ENCODE data around the gene RB1. TPM values are rescaled to one million over a fixed set of nuclear protein-coding genes. Genes with fewer than 3 reads are reported as not detected.

The RB1 gene
- total RNA-seq, 2 donors from 2014 or later = 18.7 to 20.1 TPM

DNA sequence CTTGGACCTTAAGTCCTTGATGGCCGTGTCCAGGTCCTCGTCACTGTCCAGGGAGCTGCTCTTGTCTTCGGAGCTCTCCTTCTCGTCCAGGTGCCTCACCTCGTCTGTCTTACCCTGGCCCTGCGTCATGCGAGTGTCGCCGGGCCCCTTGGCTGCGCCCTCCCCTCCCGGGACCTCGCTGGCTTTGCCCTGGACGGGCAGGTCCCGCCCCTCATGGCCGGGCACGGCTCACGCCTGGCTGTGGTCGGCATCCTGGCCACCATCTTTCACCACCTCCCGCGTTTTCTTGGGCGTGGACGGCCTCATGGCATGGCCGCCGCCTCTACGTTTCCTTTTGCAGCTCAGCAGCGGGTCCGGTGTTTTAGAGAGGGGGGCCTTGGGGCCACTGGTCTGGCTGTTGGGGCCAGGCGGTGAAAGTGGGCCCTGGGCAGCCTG is 14.8 kb downstream of the RB1 start:
- TF ChIP-seq CTCF (conservative IDR thresholded peaks at IDR 0.05) = no peak
- no peak for DNase-seq

GRCh38 chr13:48318821-48319511 is 15.4 kb downstream of the RB1 start:
- no peak for DNase-seq

More for the DNA sequence above, 14.8 kb downstream of the RB1 start:
- Histone ChIP-seq H3K9ac (ENCODE audit: extremely low read depth, low read length, poor library complexity, severe bottlenecking) (no peak overlapping the region), H3K4me1 (ENCODE audit: control insufficient read depth, insufficient read depth, low read length) (no peaks in the 10 kb centered on the region), H3K36me3 (ENCODE audit: control insufficient read depth, insufficient read depth, low read length) (no peaks in the 10 kb centered on the region), H3K27ac (ENCODE audit: low read depth, low read length) (no peak overlapping the region), H3K27me3 (ENCODE audit: control insufficient read depth, insufficient read depth, low read length, poor library complexity, severe bottlenecking) (no peaks in the 10 kb centered on the region), H3K4me3 (ENCODE audit: low read length) (no peak overlapping the region), H3K9me3 (ENCODE audit: control insufficient read depth, low read length) (peaks cover 8% of the 10 kb centered on the region)
- Mint-ChIP-seq H3K27me3 (ENCODE audit: insufficient read depth) (no peaks in the 10 kb centered on the region), H3K4me1 (no peaks in the 10 kb centered on the region), H3K4me3 (no peak overlapping the region), H3K9me3 (peaks cover 32% of the 10 kb centered on the region), H3K36me3 (ENCODE audit: low read depth) (peaks cover 42% of the 10 kb centered on the region), H3K27ac (no peak overlapping the region)
- WGBS, 2 experiments (ENCODE audit: insufficient coverage in 1 of 2, insufficient read length in 1 of 2) = 93 to 99% methylated on average over 21 to 28 of the region's 28 CpGs

More at GRCh38 chr13:48318821-48319511, 15.4 kb downstream of the RB1 start:
- Histone ChIP-seq H3K4me1 (ENCODE audit: control insufficient read depth, insufficient read depth, low read length) (no peaks in the 10 kb centered on the region), H3K27me3 (ENCODE audit: control insufficient read depth, insufficient read depth, low read length, poor library complexity, severe bottlenecking) (no peaks in the 10 kb centered on the region), H3K4me3 (ENCODE audit: low read length) (no peak overlapping the region), H3K9ac (ENCODE audit: extremely low read depth, low read length, poor library complexity, severe bottlenecking) (no peak overlapping the region), H3K27ac (ENCODE audit: low read depth, low read length) (no peak overlapping the region), H3K36me3 (ENCODE audit: control insufficient read depth, insufficient read depth, low read length) (no peaks in the 10 kb centered on the region), H3K9me3 (ENCODE audit: control insufficient read depth, low read length) (peaks cover 8% of the 10 kb centered on the region)
- H3K36me3 Mint-ChIP-seq (ENCODE audit: low read depth) = peaks cover 40% of the 10 kb centered on the region
- no peak overlapping the region for H3K27ac Mint-ChIP-seq
- TF ChIP-seq CTCF (conservative IDR thresholded peaks at IDR 0.05) = no peak
- no peaks in the 10 kb centered on the region for H3K27me3 Mint-ChIP-seq (ENCODE audit: insufficient read depth)
- no peaks in the 10 kb centered on the region for H3K4me1 Mint-ChIP-seq
- no peak overlapping the region for H3K4me3 Mint-ChIP-seq
- WGBS, 2 experiments (ENCODE audit: insufficient coverage in 1 of 2, insufficient read length in 1 of 2) = 95 to 96% methylated on average over 40 to 47 of the region's 47 CpGs
- peaks cover 31% of the 10 kb centered on the region for H3K9me3 Mint-ChIP-seq
